GM19455 (cell line): Measurements from ENCODE around the gene ZC3H4.
"Not testable (repeated sequence)": the region's sequence is repeated elsewhere in the genome, so short reads cannot be mapped to it uniquely, and the experiment has no call there.

ENCODE experiments used
- ATAC-seq: cut with Tn5 transposase; IDR thresholded peaks from one replicate; pipeline ENCODE4 v1.9.1; 2021; ENCODE audit not compliant: unreplicated experiment

The ZC3H4 gene

DNA sequence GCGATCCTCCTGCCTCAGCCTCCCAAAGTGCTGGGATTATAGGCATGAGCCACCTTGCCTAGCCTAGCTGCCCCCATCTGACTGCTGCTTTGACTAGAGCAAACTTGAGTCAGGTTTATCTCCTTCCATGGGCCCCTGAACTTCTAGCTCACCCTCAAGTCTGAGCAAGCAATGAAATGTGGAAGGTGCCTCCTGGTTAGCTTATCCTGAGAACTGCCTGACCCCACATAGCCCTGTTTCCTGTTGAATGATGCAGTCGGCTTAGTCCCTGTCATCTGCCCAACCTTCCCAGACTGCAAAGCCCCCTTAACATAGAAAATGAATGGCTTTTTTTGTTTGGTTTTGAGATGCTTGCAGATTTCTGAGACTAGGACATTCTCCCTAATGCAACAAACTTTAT is 56.2 kb downstream of the ZC3H4 start:
- ATAC-seq = no peak

DNA sequence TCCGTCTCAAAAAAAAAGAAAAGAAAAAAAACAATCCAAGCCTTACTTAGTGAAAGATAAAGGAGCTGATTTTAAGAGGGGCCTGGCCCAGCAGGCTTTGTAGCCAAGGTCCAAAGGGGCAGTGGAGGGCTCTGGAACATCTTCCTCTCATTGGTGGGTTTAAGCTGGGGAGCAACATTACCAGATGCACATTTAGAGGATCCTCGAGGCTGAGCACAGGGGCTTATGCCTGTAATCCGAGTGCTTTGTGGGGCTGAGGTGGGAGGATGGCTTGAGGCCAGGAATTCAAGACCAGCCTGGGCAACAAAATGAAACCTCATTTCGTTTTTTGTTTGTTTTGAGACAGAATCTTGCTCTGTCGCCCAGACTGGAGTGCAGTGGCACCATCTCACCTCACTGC is 57.2 kb downstream of the ZC3H4 start:
- no peak for ATAC-seq

DNA sequence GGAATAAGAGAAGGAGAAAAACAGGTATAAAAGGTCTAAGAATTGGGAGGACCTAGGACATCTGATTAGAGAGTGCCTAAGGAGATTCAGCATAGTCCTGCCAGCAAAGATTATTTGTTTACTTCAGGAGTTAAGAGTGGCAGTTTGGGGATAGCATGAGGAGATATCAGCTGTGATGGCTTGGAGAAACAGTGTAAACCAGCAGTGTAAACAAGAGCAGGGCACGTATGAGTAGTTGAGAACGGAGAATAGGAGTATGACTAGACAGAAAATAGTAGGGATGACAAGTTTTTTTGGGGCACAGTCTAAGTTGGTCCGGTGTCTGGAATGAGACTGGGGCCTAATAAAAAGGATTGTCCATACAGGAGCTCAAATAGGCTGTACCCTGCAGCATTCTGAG is 63.0 kb downstream of the ZC3H4 start:
- ATAC-seq = not testable (repeated sequence)

DNA sequence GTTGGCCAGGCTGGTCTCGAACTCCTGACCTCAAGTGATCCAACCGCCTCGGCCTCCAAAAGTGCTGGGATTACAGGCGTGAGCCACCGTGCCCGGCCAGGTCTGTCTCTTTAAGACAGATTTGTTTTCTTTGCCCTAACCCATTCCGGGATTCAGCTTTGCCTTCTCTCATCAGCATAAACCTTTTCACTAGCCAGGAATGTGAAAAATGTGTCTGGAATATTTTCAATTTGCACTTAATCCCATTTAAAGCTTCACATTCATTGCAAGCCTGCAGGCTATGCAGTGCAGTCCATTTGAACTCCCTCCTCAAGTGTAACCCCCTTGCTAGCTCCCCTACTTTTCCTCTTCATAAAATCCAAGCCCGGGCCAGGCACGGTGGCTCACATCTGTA is 64.3 kb downstream of the ZC3H4 start:
- ATAC-seq = no peak

DNA sequence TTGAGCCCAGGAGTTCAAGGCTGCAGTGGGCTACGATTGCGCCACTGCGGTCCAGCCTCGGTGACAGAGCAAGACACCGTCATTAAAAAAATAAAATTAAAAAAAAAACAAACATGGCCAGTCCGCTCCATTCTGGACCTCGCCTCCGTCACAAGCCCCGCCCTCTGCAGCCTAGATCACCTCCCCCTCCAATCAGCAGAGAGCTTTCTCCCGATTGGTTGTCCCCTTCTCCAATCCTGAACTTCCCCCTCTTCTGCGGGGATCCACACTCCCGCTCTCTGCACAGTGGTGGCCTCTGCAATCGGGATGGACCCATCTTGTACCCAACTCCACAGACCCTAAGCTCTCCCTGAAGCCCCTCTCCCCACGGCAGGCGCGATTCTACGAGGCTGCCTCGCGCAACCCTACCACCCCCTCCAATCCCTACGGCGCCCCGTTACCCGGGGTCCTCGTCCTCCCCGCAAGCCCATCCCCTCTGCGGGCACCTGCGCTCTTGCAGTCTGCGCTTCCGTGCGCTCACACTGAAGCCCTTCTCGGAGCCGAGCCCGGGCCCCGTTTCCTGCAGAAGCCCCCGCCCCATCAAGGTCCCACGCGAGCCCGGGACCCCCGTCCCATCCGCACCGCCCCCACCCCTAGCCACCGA is 65.7 kb downstream of the ZC3H4 start:
- ATAC-seq = peak; percentile 40

DNA sequence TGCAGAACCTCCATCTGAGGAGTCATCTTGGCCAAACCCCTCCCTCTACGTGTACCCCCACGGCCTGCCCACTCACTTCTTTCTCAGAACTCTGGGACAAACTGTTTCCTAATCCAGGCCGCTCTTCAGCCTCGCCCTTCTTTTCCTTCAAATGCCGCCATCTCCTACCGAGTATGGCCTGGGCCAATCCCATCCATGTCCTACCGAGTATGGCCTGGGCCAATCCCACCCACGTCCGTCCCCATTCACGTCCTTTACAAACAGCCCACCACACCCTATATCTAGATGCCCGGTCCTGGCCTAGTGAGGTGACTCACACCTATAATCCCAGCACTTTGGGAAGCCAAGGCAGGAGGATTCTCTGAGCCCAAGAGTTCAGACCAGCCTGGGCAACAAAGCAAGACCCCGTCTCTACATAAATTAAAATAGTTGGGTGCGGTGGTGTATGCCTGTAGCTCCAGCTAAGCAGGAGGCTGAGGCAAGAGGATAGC is 66.3 kb downstream of the ZC3H4 start:
- ATAC-seq = no peak

DNA sequence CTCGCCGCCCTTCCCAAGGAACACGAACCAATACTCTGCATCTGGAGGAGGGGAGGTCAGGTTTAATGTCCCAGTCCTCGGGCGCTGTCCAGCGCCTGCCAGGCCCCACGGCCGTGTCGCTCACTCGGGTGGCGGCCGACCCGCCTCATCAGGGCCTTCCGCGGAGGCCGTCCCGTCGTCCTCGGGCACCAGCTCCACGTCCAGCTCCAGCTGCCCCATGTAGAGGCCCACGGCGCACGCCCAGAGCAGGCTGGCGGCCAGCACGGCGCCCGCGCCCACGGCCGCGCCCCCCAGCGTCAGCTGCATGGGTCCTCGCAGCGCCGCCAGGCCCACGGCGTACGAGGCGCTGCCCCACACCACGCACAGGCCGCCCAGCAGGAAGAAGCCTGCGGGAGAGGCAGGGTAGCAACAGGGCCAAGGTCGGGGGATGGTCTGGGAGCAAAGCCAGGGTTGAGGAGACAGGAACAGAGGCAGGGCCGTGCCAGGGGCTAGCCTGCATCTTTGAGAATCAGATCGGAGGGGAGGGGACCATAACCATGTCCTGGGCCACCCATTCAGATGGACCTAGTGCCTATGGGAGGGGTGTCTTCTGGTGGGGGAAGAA is 67.6 kb downstream of the ZC3H4 start:
- no peak for ATAC-seq

DNA sequence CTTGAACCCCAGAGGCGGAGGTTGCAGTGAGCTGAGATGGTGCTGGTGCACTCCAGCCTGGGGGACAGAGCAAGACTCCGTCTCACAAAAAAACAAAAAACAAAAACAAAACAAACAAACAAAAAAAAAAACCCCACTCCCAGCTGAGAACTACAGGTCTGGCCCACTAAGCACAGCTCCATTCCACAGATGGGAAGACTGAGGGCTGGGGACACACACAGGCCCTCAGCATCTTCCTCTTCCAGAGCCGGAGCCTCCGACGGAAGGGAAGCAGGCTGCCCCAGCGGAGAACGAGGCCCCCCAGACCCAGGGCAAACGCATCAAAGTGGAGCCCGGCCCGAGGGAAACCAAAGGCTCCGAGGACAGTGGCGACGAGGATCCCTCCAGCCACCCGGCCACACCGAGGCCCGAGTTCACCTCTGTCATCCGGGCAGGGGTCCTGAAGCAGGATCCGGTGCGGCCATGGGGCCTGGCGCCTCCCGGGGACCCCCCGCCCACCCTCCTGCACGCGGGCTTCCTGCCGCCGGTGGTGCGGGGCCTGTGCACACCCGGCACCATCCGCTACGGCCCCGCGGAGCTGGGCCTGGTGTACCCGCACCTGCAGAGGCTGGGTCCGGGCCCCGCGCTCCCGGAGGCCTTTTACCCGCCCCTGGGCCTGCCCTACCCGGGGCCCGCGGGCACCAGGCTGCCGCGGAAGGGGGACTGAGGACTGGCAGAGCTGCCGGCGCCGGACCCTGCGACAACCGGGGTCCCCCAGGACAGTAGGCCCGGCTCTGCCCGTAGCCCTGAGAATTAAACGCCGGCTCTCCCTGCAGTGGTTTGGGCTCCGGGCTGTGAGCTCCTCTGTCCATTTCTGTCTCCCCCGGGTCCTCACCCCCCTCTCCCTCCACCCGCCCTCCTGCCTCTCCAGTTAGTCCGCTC is 68.4 kb downstream of the ZC3H4 start:
- no peak for ATAC-seq

DNA sequence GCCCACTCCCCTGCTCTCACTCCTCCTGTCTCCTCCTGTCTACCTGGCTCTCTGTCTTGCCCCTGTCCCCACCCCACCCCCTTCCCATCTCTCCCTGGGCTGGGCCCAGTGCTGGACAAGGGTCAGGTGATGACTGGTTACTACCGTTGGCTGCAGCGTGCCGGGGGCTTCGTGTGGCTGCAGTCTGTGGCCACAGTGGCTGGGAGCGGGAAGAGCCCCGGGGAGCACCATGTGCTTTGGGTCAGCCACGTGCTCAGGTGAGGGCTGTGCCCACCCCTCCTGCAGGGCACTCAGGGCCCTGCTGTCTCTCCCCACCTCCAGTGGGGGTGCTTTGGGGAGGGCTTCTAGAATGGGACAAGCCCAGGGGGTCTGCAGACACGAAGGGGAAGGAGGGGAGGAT is 72.7 kb downstream of the ZC3H4 start:
- ATAC-seq = no peak

DNA sequence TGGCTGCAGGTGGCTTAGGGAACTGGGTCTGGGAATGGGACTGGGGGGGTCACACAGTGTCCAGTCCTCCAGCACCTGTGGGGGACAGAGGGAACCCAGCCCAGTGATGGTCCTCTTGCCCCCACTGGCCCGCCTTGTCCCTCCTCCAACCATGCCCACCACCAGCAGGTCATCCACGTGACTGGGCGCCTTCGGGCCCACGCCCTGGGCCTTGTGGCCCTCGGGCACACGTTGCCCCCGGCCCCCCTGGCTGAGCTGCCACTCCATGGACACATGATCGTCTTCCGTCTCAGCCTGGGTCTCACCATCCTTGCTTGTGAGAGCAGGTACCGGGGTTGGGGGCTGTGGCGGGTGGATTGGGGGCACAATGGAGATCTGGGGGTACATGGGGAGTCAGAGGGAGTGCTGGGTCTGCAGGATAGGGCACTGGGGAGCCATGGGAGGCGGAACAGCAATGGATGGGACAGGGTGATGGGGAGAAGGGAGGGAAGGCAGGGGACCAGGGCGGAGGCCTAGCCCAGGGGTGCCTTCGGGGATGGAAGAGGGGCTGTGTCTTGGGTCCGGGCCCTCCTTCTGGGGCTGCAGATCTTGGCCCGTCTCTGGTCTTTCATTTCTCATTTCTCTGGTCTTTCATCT is 74.2 kb downstream of the ZC3H4 start:
- ATAC-seq = no peak

DNA sequence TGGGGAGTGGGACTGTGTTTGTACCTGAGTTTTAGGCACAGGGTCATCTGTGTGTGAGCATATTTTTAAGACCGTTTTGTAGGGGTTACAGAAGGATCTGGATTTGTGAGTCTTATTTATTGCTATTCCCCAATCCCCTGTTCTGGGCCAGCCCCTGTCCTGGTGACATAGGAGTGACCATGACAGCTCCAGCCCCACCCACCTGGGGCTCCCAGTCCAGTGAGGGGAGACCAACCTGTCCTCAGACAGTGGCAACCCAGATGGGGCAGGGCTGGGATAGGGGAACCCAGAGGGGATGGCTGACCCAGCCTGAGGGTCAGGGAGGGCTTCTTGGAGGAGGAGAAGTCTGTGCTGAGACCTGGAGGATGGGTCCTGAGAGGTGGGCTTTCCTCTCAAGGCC is 75.8 kb downstream of the ZC3H4 start:
- ATAC-seq = no peak

DNA sequence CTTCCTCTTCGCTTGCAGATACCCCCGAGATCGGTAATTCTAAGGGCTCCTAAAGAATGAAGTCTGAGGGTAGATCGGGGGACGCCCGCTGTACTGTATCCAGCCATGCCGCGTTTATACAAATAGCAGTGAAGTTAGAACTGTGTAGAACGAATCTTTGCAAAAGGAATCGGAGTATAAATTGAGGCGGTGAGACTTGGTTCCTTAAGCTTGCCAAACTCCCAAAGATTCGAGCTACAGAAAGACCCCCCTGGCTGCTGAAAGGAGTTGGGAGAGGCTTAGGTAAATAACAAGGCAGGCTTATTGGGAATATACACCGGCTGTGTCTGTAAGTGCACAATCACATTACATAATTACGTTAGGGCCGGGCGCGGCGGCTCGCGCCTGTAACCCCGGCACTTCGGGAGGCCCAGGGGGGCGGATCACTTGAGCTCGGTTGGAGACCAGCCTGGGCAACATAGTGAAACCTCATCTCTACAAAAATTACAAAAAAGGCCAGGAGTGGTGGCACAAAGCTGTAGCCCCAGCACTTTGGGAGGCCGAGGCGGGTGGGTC is 77.4 kb downstream of the ZC3H4 start:
- peak; percentile 42 for ATAC-seq

DNA sequence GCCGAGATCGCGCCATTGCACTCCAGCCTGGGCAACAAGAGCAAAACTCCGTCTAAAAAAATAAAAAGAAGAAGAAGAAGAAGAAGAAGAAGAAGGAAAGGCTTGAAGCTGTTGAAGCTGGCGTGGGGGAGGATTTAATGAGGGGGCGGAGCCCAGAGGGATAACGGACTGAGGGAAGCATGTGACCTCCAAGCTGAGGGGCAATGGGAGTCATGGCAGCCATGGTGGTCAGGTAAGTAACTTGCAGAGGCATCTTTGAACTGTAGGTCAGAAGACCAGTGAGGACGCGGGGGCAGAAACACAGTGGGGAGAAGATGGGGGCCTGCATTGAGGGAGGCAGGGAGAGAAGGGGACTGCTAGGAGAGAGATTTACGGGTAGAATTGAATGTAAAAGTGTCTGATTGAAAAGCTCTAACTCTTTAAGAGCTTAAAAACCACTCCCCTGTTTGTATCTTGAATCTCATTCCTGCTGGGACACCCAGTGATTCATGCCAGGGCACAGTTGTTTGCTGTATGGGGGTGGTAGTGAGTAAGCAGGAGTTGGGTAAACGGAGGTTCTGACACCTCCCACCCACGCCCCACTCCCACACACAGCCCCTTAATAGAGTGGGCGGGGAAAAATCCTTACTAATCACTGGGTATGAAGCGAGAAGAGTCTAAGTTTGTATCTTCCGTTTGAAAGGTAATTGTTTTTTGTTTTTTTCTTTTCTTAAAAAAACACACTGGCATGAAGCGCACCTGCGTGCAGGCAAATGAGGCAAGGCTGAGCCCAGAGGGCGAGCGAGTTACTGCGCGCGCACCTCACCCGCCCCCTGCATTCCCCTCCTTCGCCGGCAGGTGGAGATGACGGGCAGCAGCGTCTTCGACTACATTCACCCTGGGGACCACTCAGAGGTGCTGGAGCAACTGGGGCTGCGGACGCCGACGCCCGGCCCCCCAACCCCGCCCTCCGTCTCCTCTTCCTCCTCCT is 78.2 kb downstream of the ZC3H4 start:
- ATAC-seq = peak; percentile 89

DNA sequence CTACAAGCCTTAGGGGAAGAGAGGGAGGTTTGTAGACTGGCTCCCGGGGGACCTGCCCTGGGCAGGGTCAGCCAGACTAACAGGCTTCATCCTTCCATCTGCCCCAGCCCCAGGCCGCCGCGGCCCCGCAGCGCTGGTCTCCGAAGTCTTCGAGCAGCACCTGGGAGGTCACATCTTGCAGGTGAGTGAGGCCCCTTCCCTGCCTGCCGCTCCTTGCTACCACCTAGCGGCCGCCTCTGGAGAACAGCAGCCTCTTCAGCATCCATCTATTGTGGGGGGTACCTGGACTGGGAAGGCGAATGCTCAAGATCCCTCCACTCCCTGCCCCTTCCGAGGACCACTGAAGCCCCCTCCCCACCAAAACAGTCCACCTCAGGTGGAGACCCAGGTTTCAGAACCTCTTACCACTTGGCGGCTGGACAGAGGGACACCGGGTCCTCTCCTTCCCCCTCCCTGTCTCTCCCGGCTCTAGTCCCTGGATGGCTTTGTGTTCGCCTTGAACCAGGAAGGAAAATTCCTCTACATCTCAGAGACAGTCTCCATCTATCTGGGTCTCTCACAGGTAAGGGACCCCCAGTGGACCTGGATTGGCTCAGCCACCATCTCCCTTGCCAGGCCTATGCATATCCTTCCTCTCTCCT is 81.3 kb downstream of the ZC3H4 start:
- ATAC-seq = no peak

DNA sequence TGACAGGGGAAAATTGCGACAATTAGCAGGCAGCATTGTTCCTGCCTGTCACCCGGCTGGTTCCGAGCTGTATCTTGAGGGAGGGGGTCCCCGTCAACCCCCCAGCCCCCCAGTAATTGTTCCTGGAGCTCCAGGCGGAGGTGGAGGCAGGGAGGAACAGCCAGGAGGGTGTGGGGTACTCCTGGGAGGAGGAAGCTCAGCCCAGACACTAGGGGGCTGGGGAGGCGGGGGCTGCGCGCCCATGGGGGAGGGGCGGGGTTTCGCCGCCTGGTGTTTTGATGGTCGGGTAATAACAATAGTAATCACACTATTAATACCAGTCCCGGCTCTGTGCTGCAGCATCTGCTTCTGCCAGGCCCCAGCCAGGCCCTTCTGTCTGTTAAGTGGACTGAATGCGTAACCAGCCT is 85.4 kb downstream of the ZC3H4 start:
- ATAC-seq = no peak

DNA sequence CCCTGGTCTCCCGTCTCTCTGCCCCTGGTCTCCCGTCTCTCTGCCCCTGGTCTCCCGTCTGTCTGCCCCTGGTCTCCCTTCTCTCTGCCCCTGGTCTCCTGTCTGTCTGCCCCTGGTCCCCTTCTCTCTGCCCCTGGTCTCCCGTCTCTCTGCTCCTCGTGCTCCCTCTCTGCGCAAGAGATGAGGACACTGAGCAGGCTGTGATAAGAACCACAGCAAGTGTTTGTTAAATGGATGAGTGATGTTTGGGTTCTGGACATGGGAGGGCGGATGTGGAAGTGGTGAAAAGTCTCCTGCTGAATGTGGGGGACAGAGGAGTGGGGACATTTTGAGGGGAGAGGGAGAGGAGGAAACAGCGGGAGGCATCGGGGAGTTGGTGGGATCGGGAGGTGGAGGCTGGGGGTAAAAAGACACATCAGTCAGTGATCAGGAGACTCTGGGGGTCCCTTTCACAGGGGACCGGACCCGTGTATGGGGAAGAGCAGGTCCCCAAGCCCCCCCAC is 85.9 kb downstream of the ZC3H4 start:
- no peak for ATAC-seq

DNA sequence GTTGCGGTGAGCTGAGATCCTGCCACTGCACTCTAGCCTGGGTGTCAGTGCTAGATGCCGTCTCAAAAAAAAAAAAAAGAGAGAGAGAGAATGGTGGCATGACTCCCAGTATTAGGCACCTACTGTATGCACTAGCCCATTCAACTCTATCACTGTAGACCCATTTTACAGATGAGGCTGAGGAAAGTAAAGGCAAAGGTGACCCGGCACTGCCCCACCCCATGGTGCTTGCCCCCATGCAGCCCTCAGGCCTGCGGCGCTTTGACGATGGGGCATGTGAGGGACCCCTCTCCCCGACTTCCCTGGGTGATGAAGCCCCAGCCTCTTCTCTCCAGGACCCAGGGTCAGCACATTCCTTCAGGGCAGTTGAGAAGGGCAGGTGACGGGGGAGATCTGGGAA is 86.7 kb downstream of the ZC3H4 start:
- ATAC-seq = no peak

DNA sequence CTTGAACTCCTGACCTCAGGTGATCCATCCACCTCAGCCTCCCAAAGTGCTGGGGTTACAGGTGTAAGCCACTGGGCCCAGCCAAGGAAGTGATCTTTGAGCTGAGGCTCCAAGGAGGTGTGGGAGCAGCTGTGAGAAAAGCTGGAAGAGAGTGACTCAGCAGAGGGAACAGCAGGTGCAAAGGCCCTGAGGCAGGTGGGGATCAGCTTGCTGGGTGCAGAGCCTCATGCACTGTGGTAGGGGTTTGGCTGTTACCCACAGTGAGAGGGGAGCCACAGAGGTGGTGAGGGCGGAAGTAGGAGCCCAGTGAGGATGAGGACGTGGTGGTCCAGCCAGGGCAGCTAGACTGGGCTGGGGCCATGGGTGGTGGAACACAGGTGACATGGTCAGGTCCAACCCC is 87.4 kb downstream of the ZC3H4 start:
- no peak for ATAC-seq

DNA sequence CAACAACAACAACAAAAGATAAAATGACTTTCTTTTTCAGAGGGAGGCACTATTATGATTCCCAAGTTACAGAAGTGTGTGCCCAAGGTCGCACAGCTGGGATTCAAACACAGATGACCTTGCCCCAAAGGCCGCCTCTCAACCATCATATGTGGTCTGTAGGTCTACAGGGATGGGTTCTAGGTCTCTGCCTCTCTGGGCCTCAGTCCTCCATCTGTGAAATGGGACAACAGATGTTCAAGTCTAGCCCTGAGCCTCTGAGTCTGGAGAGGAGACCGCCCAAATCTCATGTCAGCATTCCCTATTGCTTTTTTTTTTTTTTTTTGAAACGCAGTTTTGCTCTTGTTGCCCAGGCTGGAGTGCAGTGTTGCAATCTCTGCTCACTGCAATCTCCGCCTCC is 89.1 kb downstream of the ZC3H4 start:
- ATAC-seq = no peak
